Measurements from ENCODE around the gene PHYKPL. TPM values are rescaled to one million over a fixed set of nuclear protein-coding genes. Genes with fewer than 3 reads are reported as not detected.

PHYKPL gene
- total and polyA plus RNA-seq, 2 donors (not counting 1 experiment from before 2014, with no cell fraction given) = 18.1 to 44.8 TPM

DNA sequence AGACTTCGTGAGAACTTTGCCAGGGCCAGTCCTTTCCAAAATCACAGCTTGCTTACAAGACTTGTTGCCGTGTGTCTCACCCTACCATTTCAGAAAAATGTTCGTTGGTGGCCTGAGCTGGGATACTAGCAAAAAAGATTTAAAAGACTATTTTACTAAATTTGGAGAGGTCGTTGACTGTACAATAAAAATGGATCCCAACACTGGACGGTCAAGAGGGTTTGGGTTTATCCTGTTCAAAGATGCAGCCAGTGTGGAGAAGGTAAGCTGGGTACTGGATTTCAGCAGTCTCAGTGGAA is 26.9 kb downstream of the PHYKPL start:
- H3K27me3 ChIP-seq (ENCODE audit: control insufficient read depth, insufficient read depth, low read length) = no peaks in the 10 kb centered on the region
- H3K4me2 ChIP-seq (ENCODE audit: extremely low read depth, insufficient read depth, low read length) = peak overlapping the region; percentile 98
- no peaks in the 10 kb centered on the region for H3K9me3 ChIP-seq (ENCODE audit: control insufficient read depth, insufficient read depth, low read depth, low read length)
- DNase-seq (ENCODE audit: low read depth in 2 of 2) = no peak
- H3K9ac ChIP-seq (ENCODE audit: insufficient read depth, low read length) = peak overlapping the region; percentile 94
- H3K79me2 ChIP-seq (ENCODE audit: control insufficient read depth, insufficient read depth, low read length) = peaks cover 55% of the 10 kb centered on the region
- H3K27ac ChIP-seq (ENCODE audit: insufficient read depth, low read length) = peak overlapping the region; percentile 78
- peaks cover 16% of the 10 kb centered on the region for H4K20me1 ChIP-seq (ENCODE audit: control insufficient read depth, extremely low read depth, insufficient read depth, low read length)
- no peak overlapping the region for H2AFZ ChIP-seq (ENCODE audit: low read length)
- peaks cover 35% of the 10 kb centered on the region for H3K36me3 ChIP-seq (ENCODE audit: control insufficient read depth, insufficient read depth, low read length)
- TF ChIP-seq, protein P1, sequence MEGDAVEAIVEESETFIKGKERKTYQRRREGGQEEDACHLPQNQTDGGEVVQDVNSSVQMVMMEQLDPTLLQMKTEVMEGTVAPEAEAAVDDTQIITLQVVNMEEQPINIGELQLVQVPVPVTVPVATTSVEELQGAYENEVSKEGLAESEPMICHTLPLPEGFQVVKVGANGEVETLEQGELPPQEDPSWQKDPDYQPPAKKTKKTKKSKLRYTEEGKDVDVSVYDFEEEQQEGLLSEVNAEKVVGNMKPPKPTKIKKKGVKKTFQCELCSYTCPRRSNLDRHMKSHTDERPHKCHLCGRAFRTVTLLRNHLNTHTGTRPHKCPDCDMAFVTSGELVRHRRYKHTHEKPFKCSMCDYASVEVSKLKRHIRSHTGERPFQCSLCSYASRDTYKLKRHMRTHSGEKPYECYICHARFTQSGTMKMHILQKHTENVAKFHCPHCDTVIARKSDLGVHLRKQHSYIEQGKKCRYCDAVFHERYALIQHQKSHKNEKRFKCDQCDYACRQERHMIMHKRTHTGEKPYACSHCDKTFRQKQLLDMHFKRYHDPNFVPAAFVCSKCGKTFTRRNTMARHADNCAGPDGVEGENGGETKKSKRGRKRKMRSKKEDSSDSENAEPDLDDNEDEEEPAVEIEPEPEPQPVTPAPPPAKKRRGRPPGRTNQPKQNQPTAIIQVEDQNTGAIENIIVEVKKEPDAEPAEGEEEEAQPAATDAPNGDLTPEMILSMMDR (conservative IDR thresholded peaks at IDR 0.05 in 1 of 2, IDR thresholded peaks at IDR 0.05 in 1 of 2; ENCODE audit: low read depth in 1 of 2, low read length in 2 of 2) = no peak
- no peak for TF ChIP-seq EZH2 (IDR thresholded peaks at IDR 0.05; ENCODE audit: low read length, missing control alignments)
- peaks cover 19% of the 10 kb centered on the region for H3K4me1 ChIP-seq (ENCODE audit: control insufficient read depth, extremely low read depth, insufficient read depth, low read length)
- peak overlapping the region; percentile 52 to 99 (median 90) for H3K4me3 ChIP-seq (replicated peaks in 1 of 4; ENCODE audit: control extremely low read depth in 1 of 4, insufficient read depth in 1 of 4, low read depth in 3 of 4, low read length in 4 of 4)

GRCh38 chr5:178204935-178205748 is 27.5 kb downstream of the PHYKPL start:
- Histone ChIP-seq H3K4me2 (ENCODE audit: extremely low read depth, insufficient read depth, low read length) (peak overlapping the region; percentile 98), H3K9ac (ENCODE audit: insufficient read depth, low read length) (peak overlapping the region; percentile 94)
- TF ChIP-seq EZH2 (IDR thresholded peaks at IDR 0.05; ENCODE audit: low read length, missing control alignments) = no peak
- TF ChIP-seq, protein P1 (conservative IDR thresholded peaks at IDR 0.05 in 1 of 2, IDR thresholded peaks at IDR 0.05 in 1 of 2; ENCODE audit: low read depth in 1 of 2, low read length in 2 of 2) = no peak

GRCh38 chr5:178204182-178204934 is 28.2 kb downstream of the PHYKPL start, which contains the start of gene HNRNPAB:
HNRNPAB (plus strand) TSS chr5:178204533; CDS start chr5:178204838, 305 bp downstream.
- TF ChIP-seq, protein P1 (conservative IDR thresholded peaks at IDR 0.05 in 1 of 2, IDR thresholded peaks at IDR 0.05 in 1 of 2; ENCODE audit: low read depth in 1 of 2, low read length in 2 of 2) = no peak
- TF ChIP-seq EZH2 (IDR thresholded peaks at IDR 0.05; ENCODE audit: low read length, missing control alignments) = no peak
- H3K36me3 ChIP-seq (ENCODE audit: control insufficient read depth, insufficient read depth, low read length) = peaks cover 27% of the 10 kb centered on the region

More at GRCh38 chr5:178204935-178205748, 27.5 kb downstream of the PHYKPL start:
- no peaks in the 10 kb centered on the region for H3K27me3 ChIP-seq (ENCODE audit: control insufficient read depth, insufficient read depth, low read length)
- H3K36me3 ChIP-seq (ENCODE audit: control insufficient read depth, insufficient read depth, low read length) = peaks cover 31% of the 10 kb centered on the region
- no peak overlapping the region for H2AFZ ChIP-seq (ENCODE audit: low read length)
- H3K9me3 ChIP-seq (ENCODE audit: control insufficient read depth, insufficient read depth, low read depth, low read length) = no peaks in the 10 kb centered on the region
- peaks cover 55% of the 10 kb centered on the region for H3K79me2 ChIP-seq (ENCODE audit: control insufficient read depth, insufficient read depth, low read length)
- peak; percentile 68 to 73 for DNase-seq (ENCODE audit: low read depth in 2 of 2)
- peak overlapping the region; percentile 81 to 99 (median 92) for H3K4me3 ChIP-seq (replicated peaks in 1 of 4; ENCODE audit: control extremely low read depth in 1 of 4, insufficient read depth in 1 of 4, low read depth in 3 of 4, low read length in 4 of 4)
- H3K4me1 ChIP-seq (ENCODE audit: control insufficient read depth, extremely low read depth, insufficient read depth, low read length) = peaks cover 19% of the 10 kb centered on the region
- peaks cover 16% of the 10 kb centered on the region for H4K20me1 ChIP-seq (ENCODE audit: control insufficient read depth, extremely low read depth, insufficient read depth, low read length)
- peak overlapping the region; percentile 78 for H3K27ac ChIP-seq (ENCODE audit: insufficient read depth, low read length)

More at GRCh38 chr5:178204182-178204934, 28.2 kb downstream of the PHYKPL start, which contains the start of gene HNRNPAB:
- Histone ChIP-seq H3K79me2 (ENCODE audit: control insufficient read depth, insufficient read depth, low read length) (peaks cover 49% of the 10 kb centered on the region), H2AFZ (ENCODE audit: low read length) (peak within 1 kb of the TSS; percentile 93), H3K9me3 (ENCODE audit: control insufficient read depth, insufficient read depth, low read depth, low read length) (no peaks in the 10 kb centered on the region), H3K4me3 (replicated peaks in 1 of 4; ENCODE audit: control extremely low read depth in 1 of 4, insufficient read depth in 1 of 4, low read depth in 3 of 4, low read length in 4 of 4) (peak within 1 kb of the TSS; percentile 81 to 99 (median 92)), H3K4me1 (ENCODE audit: control insufficient read depth, extremely low read depth, insufficient read depth, low read length) (peaks cover 19% of the 10 kb centered on the region), H3K4me2 (ENCODE audit: extremely low read depth, insufficient read depth, low read length) (peak within 1 kb of the TSS; percentile 98), H3K27ac (ENCODE audit: insufficient read depth, low read length) (peak within 1 kb of the TSS; percentile 78), H4K20me1 (ENCODE audit: control insufficient read depth, extremely low read depth, insufficient read depth, low read length) (peaks cover 16% of the 10 kb centered on the region), H3K9ac (ENCODE audit: insufficient read depth, low read length) (peak within 1 kb of the TSS; percentile 94), H3K27me3 (ENCODE audit: control insufficient read depth, insufficient read depth, low read length) (no peaks in the 10 kb centered on the region)
- DNase-seq (ENCODE audit: low read depth in 2 of 2) = peak; percentile 95 to 97
